Measurements from ENCODE around the gene GPR162. TPM values are rescaled to one million over a fixed set of nuclear protein-coding genes. Genes with fewer than 3 reads are reported as not detected.

Gene GPR162
- total RNA-seq, 2 experiments from 2014 or later = not detected

DNA sequence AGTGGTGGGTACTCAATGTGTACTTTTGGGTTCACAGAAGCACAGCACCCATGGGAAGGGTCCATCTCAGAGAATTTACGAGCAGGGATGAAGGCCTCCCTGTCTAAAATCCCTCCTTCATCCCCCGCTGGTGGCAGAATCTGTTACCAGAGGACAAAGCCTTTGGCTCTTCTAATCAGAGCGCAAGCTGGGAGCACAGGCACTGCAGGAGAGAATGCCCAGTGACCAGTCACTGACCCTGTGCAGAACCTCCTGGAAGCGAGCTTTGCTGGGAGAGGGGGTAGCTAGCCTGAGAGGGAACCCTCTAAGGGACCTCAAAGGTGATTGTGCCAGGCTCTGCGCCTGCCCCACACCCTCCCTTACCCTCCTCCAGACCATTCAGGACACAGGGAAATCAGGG, 1.5 kb upstream of the GPR162 start:
- no peaks in the 10 kb centered on the region for H3K79me2 ChIP-seq (ENCODE audit: insufficient read depth, low read depth, low read length)
- peaks cover 6% of the 10 kb centered on the region for H3K4me1 ChIP-seq (ENCODE audit: insufficient read depth, low read length, poor library complexity, severe bottlenecking)
- ChIA-PET POLR2A (no interaction called here), CTCF (ENCODE audit: unreplicated experiment) (no interaction called here)
- BruUV-seq (replicated peaks) = no TSS peak
- intact Hi-C loops (cut with micrococcal nuclease; ENCODE audit: unreplicated experiment) = no loop called here
- no peaks in the 10 kb centered on the region for H3K9me2 ChIP-seq (ENCODE audit: insufficient read depth, low read length)
- no peaks in the 10 kb centered on the region for H3K36me3 ChIP-seq (ENCODE audit: insufficient read depth, low read length)
- no peaks in the 10 kb centered on the region for H4K20me1 ChIP-seq (ENCODE audit: insufficient read depth, low read length)
- no peak overlapping the region for H3K4me3 ChIP-seq (ENCODE audit: low read depth, low read length, poor library complexity, severe bottlenecking)
- TF ChIP-seq, protein P1, sequence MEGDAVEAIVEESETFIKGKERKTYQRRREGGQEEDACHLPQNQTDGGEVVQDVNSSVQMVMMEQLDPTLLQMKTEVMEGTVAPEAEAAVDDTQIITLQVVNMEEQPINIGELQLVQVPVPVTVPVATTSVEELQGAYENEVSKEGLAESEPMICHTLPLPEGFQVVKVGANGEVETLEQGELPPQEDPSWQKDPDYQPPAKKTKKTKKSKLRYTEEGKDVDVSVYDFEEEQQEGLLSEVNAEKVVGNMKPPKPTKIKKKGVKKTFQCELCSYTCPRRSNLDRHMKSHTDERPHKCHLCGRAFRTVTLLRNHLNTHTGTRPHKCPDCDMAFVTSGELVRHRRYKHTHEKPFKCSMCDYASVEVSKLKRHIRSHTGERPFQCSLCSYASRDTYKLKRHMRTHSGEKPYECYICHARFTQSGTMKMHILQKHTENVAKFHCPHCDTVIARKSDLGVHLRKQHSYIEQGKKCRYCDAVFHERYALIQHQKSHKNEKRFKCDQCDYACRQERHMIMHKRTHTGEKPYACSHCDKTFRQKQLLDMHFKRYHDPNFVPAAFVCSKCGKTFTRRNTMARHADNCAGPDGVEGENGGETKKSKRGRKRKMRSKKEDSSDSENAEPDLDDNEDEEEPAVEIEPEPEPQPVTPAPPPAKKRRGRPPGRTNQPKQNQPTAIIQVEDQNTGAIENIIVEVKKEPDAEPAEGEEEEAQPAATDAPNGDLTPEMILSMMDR (conservative IDR thresholded peaks at IDR 0.05; ENCODE audit: low read length) = no peak
- TF ChIP-seq EZH2phosphoT487 (IDR thresholded peaks at IDR 0.05; ENCODE audit: borderline replicate concordance, low read depth, low read length) = no peak
- no peak overlapping the region for H2AFZ ChIP-seq (ENCODE audit: low read length)
- H3K9me3 ChIP-seq (ENCODE audit: low read length) = no peaks in the 10 kb centered on the region
- H3K27ac ChIP-seq (ENCODE audit: low read depth, low read length, poor library complexity, severe bottlenecking) = no peak overlapping the region
- no peak for DNase-seq (ENCODE audit: low spot score)
- H3K4me2 ChIP-seq (ENCODE audit: low read length) = no peak overlapping the region

DNA sequence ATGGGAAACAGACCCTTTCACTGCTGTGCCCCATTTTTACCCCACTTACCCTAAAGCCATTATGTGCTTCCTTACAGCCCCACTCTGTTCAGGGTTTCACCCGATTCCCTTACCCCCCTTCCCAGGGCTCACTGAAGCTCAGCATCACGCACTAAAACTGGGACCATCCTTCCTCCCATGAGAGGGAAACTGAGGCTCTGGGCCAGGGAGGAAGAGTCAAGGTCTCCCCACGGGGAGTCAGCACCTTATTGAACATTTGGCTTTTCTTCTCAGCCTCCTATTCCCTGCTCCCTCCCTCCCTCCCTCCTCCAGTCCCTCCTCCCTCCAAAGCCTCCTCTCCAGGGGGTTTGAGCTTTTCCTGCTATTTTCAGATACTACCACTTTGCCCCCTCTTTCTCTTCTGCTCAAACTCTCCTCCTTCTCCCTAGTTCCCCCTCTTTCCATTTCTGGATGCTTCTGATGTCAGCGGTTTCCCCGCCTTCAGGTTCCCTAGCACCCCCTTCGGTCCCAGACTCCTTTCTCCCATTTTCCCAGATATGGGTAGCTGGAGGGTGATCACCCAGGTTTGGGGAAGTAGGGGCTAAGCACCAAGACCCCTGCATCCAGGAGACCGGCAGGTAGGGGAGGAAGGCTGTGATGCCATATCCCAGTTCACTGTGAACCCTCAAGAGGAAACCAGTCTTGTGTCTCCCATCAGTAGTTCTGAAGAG, 960 bp downstream of the GPR162 start:
- Histone ChIP-seq H3K36me3 (ENCODE audit: insufficient read depth, low read length) (no peaks in the 10 kb centered on the region), H3K4me2 (ENCODE audit: low read length) (no peak overlapping the region), H3K79me2 (ENCODE audit: insufficient read depth, low read depth, low read length) (no peaks in the 10 kb centered on the region), H3K9me2 (ENCODE audit: insufficient read depth, low read length) (no peaks in the 10 kb centered on the region), H3K4me3 (ENCODE audit: low read depth, low read length, poor library complexity, severe bottlenecking) (no peak overlapping the region), H2AFZ (ENCODE audit: low read length) (no peak overlapping the region), H3K4me1 (ENCODE audit: insufficient read depth, low read length, poor library complexity, severe bottlenecking) (peaks cover 11% of the 10 kb centered on the region), H3K9me3 (ENCODE audit: low read length) (no peaks in the 10 kb centered on the region), H3K27ac (ENCODE audit: low read depth, low read length, poor library complexity, severe bottlenecking) (no peak overlapping the region), H4K20me1 (ENCODE audit: insufficient read depth, low read length) (no peaks in the 10 kb centered on the region)
- TF ChIP-seq EZH2phosphoT487 (IDR thresholded peaks at IDR 0.05; ENCODE audit: borderline replicate concordance, low read depth, low read length) = no peak
- TF ChIP-seq, protein P1 (conservative IDR thresholded peaks at IDR 0.05; ENCODE audit: low read length) = no peak
- BruUV-seq (replicated peaks) = no TSS peak
- CTCF ChIA-PET (ENCODE audit: unreplicated experiment) = no interaction called here
- no peak for DNase-seq (ENCODE audit: low spot score)
- intact Hi-C loops (cut with micrococcal nuclease; ENCODE audit: unreplicated experiment) = no loop called here
- POLR2A ChIA-PET = interaction anchor here (1.1 to 1.3 kb wide), 2 partner anchors 9 to 33 kb away, joined by 3 to 5 read pairs; partner anchors contain the start of gene CD4
